ENCODE data around the gene HIP1.
"Not testable (repeated sequence)": the region's sequence is repeated elsewhere in the genome, so short reads cannot be mapped to it uniquely, and the experiment has no call there.

The HIP1 gene

GRCh38 chr7:75639071-75639885 lies 99.5 kb downstream of the HIP1 start:
- DNase-seq = peak in 11 of 14 donors; percentile 44 to 85 (median 61)

GRCh38 chr7:75638594-75639070 lies 100.1 kb downstream of the HIP1 start:
- peak in 10 of 14 donors; percentile 29 to 85 (median 58) for DNase-seq

- peak in 1 of 14 donors; percentile 6 for DNase-seq
Observed at GRCh38 chr7:75637854-75638593, 100.7 kb downstream of the HIP1 start.

GRCh38 chr7:75635036-75635435 lies 103.7 kb downstream of the HIP1 start:
- no peak for DNase-seq

GRCh38 chr7:75632587-75632986 lies 106.2 kb downstream of the HIP1 start:
- DNase-seq = not testable (repeated sequence)

GRCh38 chr7:75631711-75632110 lies 107.0 kb downstream of the HIP1 start:
- DNase-seq = no peak

GRCh38 chr7:75630549-75630948 lies 108.2 kb downstream of the HIP1 start:
- no peak for DNase-seq

GRCh38 chr7:75629044-75629443 lies 109.7 kb downstream of the HIP1 start:
- no peak for DNase-seq

GRCh38 chr7:75628055-75628454 lies 110.7 kb downstream of the HIP1 start:
- DNase-seq = no peak

GRCh38 chr7:75626954-75627353 lies 111.8 kb downstream of the HIP1 start:
- DNase-seq = no peak

GRCh38 chr7:75625868-75626267 lies 112.9 kb downstream of the HIP1 start:
- no peak for DNase-seq

GRCh38 chr7:75624134-75624832 lies 114.5 kb downstream of the HIP1 start:
- peak in 5 of 14 donors; percentile 6 to 26 (median 10) for DNase-seq

- peak in 9 of 14 donors; percentile 17 to 89 (median 43) for DNase-seq
Observed at GRCh38 chr7:75623390-75624133, 115.2 kb downstream of the HIP1 start.

- no peak for DNase-seq
Observed at GRCh38 chr7:75621124-75621523, 117.6 kb downstream of the HIP1 start.

- DNase-seq = no peak
Observed at GRCh38 chr7:75619636-75620035, 119.1 kb downstream of the HIP1 start.

- peak in 11 of 14 donors; percentile 20 to 82 (median 48) for DNase-seq
Observed at GRCh38 chr7:75617634-75618234, 121.0 kb downstream of the HIP1 start.

- no peak for DNase-seq
Observed at GRCh38 chr7:75616421-75617167, 122.1 kb downstream of the HIP1 start.

- DNase-seq = no peak
Observed at GRCh38 chr7:75614401-75614800, 124.3 kb downstream of the HIP1 start.

- no peak for DNase-seq
Observed at GRCh38 chr7:75613351-75613750, 125.4 kb downstream of the HIP1 start.

GRCh38 chr7:75611557-75612178 lies 127.1 kb downstream of the HIP1 start:
- DNase-seq = peak in 13 of 14 donors; percentile 75 to 98 (median 93)

Measured in C1 segment of cervical spinal cord (tissue), 14 donors.